HCT116 (cell line): Measurements from ENCODE around the gene PRKCQ. TPM values are rescaled to one million over a fixed set of nuclear protein-coding genes. Genes with fewer than 3 reads are reported as not detected.

Experiments used
- ATAC-seq: fragments of 200-7000 bp; cut with Tn5 transposase; 2 replicates; pipeline ENCODE4 v1.9.1; 2020; ENCODE audit warnings: mild to moderate bottlenecking, moderate library complexity
- BruUV-seq: library from RNA; stranded (reverse); fragments of 400-500 nt; replicated peaks from 2 replicates; lab custom pipeline; 2021; lab: Mats Ljungman, UMichigan
- CTCF ChIA-PET: fragments of 300-600 bp; sonication (Branson Sonifier 250); formaldehyde crosslinking; loops from one replicate; lab custom pipeline; 2021; ENCODE audit warnings: antibody characterized with exemption; lab: Charles Lee
- POLR2A ChIA-PET: fragments of 300-600, 350-600 bp; sonication (Branson Sonifier 250); formaldehyde crosslinking; loops from one replicate; lab custom pipeline; 2021; ENCODE audit warnings: antibody characterized with exemption; lab: Charles Lee
- RAD21 ChIA-PET, 2 experiments: fragments of 300-600 bp; sonication (Branson Sonifier 250); formaldehyde crosslinking; loops; one replicate each; lab custom pipeline; 2023; ENCODE audit warnings: low total read pairs in 2 of 2; ENCODE audit not compliant: uncharacterized antibody in 2 of 2, unreplicated experiment in 2 of 2, low non-redundant PET in 1 of 2; lab: Charles Lee
- DNase-seq: peaks from one replicate; pipeline ENCODE4 v3.0.0-alpha.2; 2010; ENCODE audit warnings: low read depth, low spot score
- H2AFZ ChIP-seq: fragments of 200-600 bp; shearing (Covaris generic), sonication (generic); 2 replicates; pipeline ENCODE4 v1.6.1; 2017; ENCODE audit warnings: low read depth, mixed run types, mixed read lengths, antibody characterized with exemption, low read length; ENCODE audit not compliant: poor library complexity, severe bottlenecking
- H3K27ac ChIP-seq: 2 replicates; pipeline ENCODE4 v1.5.1; 2012; ENCODE audit warnings: low read depth, low read length
- H3K27me3 ChIP-seq: fragments of 200-600 bp; sonication (generic); 2 replicates; pipeline ENCODE4 v1.6.1; 2016; ENCODE audit warnings: mixed run types, low read length, mixed read lengths; ENCODE audit not compliant: insufficient read depth
- H3K36me3 ChIP-seq, 2 experiments: fragments of 200-500 bp in 1 of 2; fragments of 200-600 bp in 1 of 2; sonication (Bioruptor generic) in 1 of 2; sonication (generic) in 1 of 2; 2 replicates each; pipeline versions ENCODE4 v1.5.1 to v1.6.1; 2014 to 2016; ENCODE audit warnings: low read length in 2 of 2, inconsistent platforms in 1 of 2, mixed read lengths in 1 of 2, mixed run types in 1 of 2; ENCODE audit not compliant: insufficient read depth in 2 of 2, control insufficient read depth in 1 of 2
- H3K4me1 ChIP-seq, 2 experiments: fragments of 200-600 bp in 1 of 2; sonication (generic) in 1 of 2; 2 replicates each; pipeline versions ENCODE4 v1.5.1 to v1.6.1; 2012 to 2017; ENCODE audit warnings: low read length in 2 of 2, inconsistent platforms in 1 of 2, mild to moderate bottlenecking in 1 of 2, mixed read lengths in 1 of 2, mixed run types in 1 of 2, moderate library complexity in 1 of 2; ENCODE audit not compliant: insufficient read depth in 2 of 2, control insufficient read depth in 1 of 2
- H3K4me2 ChIP-seq: fragments of 200-600 bp; sonication (generic); 2 replicates; pipeline ENCODE4 v1.6.1; 2017; ENCODE audit warnings: mixed run types, low read length, mixed read lengths
- H3K4me3 ChIP-seq, 2 experiments: fragments of 200-600 bp in 1 of 2; sonication (generic) in 1 of 2; replicated peaks in 1 of 2; 2 replicates each; pipeline ENCODE4 v1.5.1; 2011 to 2016; ENCODE audit warnings: low read length in 2 of 2, control low read depth in 1 of 2, low read depth in 1 of 2, mild to moderate bottlenecking in 1 of 2, mixed read lengths in 1 of 2, mixed run types in 1 of 2
- H3K79me2 ChIP-seq: fragments of 200-600 bp; sonication (generic); 2 replicates; pipeline ENCODE4 v1.6.1; 2017; ENCODE audit warnings: mild to moderate bottlenecking, mixed run types, low read length, moderate library complexity, mixed read lengths; ENCODE audit not compliant: insufficient read depth
- H3K9ac ChIP-seq: fragments of 200-600 bp; sonication (generic); 2 replicates; pipeline ENCODE4 v1.6.1; 2016; ENCODE audit warnings: low read length, mixed read lengths
- H3K9me2 ChIP-seq: fragments of 200-600 bp; sonication (generic), shearing (Covaris generic); 2 replicates; pipeline ENCODE4 v1.6.1; 2017; ENCODE audit warnings: mixed run types, mild to moderate bottlenecking, moderate library complexity; ENCODE audit not compliant: insufficient read depth
- H3K9me3 ChIP-seq, 2 experiments: fragments of 200-500 bp in 1 of 2; fragments of 200-600 bp in 1 of 2; sonication (Bioruptor generic) in 1 of 2; sonication (generic) in 1 of 2; 2 replicates each; pipeline ENCODE4 v1.6.1; 2014 to 2017; ENCODE audit warnings: low read length in 2 of 2, mixed read lengths in 2 of 2, inconsistent platforms in 1 of 2, low read depth in 1 of 2, mild to moderate bottlenecking in 1 of 2, mixed run types in 1 of 2, moderate library complexity in 1 of 2; ENCODE audit not compliant: control insufficient read depth in 1 of 2, insufficient read depth in 1 of 2
- H4K20me1 ChIP-seq: fragments of 200-600 bp; sonication (generic), shearing (Covaris generic); 2 replicates; pipeline ENCODE4 v1.6.1; 2017; ENCODE audit warnings: mixed run types, mild to moderate bottlenecking, moderate library complexity; ENCODE audit not compliant: insufficient read depth
- CBX3 ChIP-seq: IDR thresholded peaks from 2 replicates; pipeline ENCODE4 v1.6.1; 2012; ENCODE audit warnings: low read depth
- CEBPB ChIP-seq: IDR thresholded peaks from 2 replicates; pipeline ENCODE4 v1.6.1; 2012; ENCODE audit warnings: low read depth
- CTCF ChIP-seq, 3 experiments: fragments of 200-600 bp in 1 of 3; sonication (generic) in 1 of 3; IDR thresholded peaks in 2 of 3; conservative IDR thresholded peaks in 1 of 3; 2 replicates each; pipeline ENCODE4 v1.5.1; 2012 to 2017; ENCODE audit warnings: low read depth in 2 of 3, low read length in 2 of 3, antibody characterized with exemption in 1 of 3, borderline replicate concordance in 1 of 3, control low read depth in 1 of 3, mild to moderate bottlenecking in 1 of 3, mixed read lengths in 1 of 3, mixed run types in 1 of 3, moderate library complexity in 1 of 3; ENCODE audit not compliant: insufficient read depth in 1 of 3
- EZH2 ChIP-seq: fragments of 200-600 bp; sonication (generic); IDR thresholded peaks from 2 replicates; pipeline ENCODE4 v1.6.1; 2017; ENCODE audit warnings: antibody characterized with exemption, mixed run types
- EZH2phosphoT487 ChIP-seq: fragments of 200-600 bp; IDR thresholded peaks from 2 replicates; pipeline ENCODE4 v1.6.1; 2018; ENCODE audit warnings: antibody characterized with exemption, borderline replicate concordance
- MAX ChIP-seq: IDR thresholded peaks from 2 replicates; pipeline ENCODE4 v1.6.1; 2012
- POLR2A ChIP-seq: IDR thresholded peaks from 2 replicates; pipeline ENCODE4 v1.7.0; 2011; ENCODE audit warnings: borderline replicate concordance; ENCODE audit not compliant: insufficient read depth, insufficient read length; ENCODE audit errors: extremely low read depth
- RAD21 ChIP-seq: IDR thresholded peaks from 2 replicates; pipeline ENCODE4 v1.6.1; 2012; ENCODE audit warnings: low read depth, mild to moderate bottlenecking
- REST ChIP-seq: IDR thresholded peaks from 2 replicates; pipeline ENCODE4 v1.6.1; 2012; ENCODE audit warnings: low read depth
- SIN3A ChIP-seq: IDR thresholded peaks from 2 replicates; pipeline ENCODE4 v1.6.1; 2012; ENCODE audit warnings: low read depth
- SP1 ChIP-seq: IDR thresholded peaks from 2 replicates; pipeline ENCODE4 v1.6.1; 2012; ENCODE audit warnings: low read depth
- YY1 ChIP-seq: IDR thresholded peaks from 2 replicates; pipeline ENCODE4 v1.6.1; 2011; ENCODE audit warnings: low read length, low read depth, moderate library complexity, mild to moderate bottlenecking; ENCODE audit not compliant: insufficient replicate concordance; ENCODE audit errors: extremely low read depth
- ZBTB33 ChIP-seq: IDR thresholded peaks from 2 replicates; pipeline ENCODE4 v1.6.1; 2011; ENCODE audit warnings: mild to moderate bottlenecking, low read length, moderate library complexity; ENCODE audit not compliant: insufficient replicate concordance; ENCODE audit errors: extremely low read depth
- ZFX ChIP-seq: fragments of 450-650 bp; IDR thresholded peaks from 2 replicates; pipeline ENCODE4 v1.6.1; 2017
- intact Hi-C: fragments of 100-400 bp; cut with micrococcal nuclease; formaldehyde crosslinking; loops from 2 replicates; pipeline ENCODE4 v1.10.0; 2022
- total RNA-seq: library from RNA; stranded (reverse); gene quantifications from one replicate; pipeline ENCODE4 v1.2.1, GENCODE V29; 2021; ENCODE audit not compliant: unreplicated experiment

The PRKCQ gene
- total RNA-seq, 1 experiment from 2014 or later, result 0.54 TPM

GRCh38 chr10:6582298-6582697 lies 2.2 kb upstream of the PRKCQ start:
- RAD21 ChIA-PET, result no interaction called here
- no peak overlapping the region for H3K9ac ChIP-seq
- TF ChIP-seq CTCF (IDR thresholded peaks at IDR 0.05 in 2 of 3, conservative IDR thresholded peaks at IDR 0.05 in 1 of 3; ENCODE audit: borderline replicate concordance in 1 of 3, insufficient read depth in 1 of 3, low read depth in 2 of 3, low read length in 2 of 3), result no peak
- TF ChIP-seq YY1, result no peak
- no peak for TF ChIP-seq RAD21
- TF ChIP-seq EZH2, result no peak
- TF ChIP-seq ZFX, result no peak
- no peak for TF ChIP-seq MAX
- TF ChIP-seq POLR2A, result no peak
- TF ChIP-seq EZH2phosphoT487, result no peak
- no peak for TF ChIP-seq CBX3
- TF ChIP-seq SIN3A, result no peak
- no peak for TF ChIP-seq REST
- TF ChIP-seq SP1, result no peak
- TF ChIP-seq CEBPB, result no peak
- TF ChIP-seq ZBTB33, result no peak
- TF ChIP-seq, all 23 proteins: peak for 0

More at GRCh38 chr10:6582298-6582697, 2.2 kb upstream of the PRKCQ start:
- Histone ChIP-seq H3K9me2 (no peaks in the 10 kb centered on the region), H3K4me2 (no peak overlapping the region), H3K27me3 (peaks cover 20% of the 10 kb centered on the region), H3K36me3 (no peaks in the 10 kb centered on the region), H3K4me1 (peaks cover 3 to 15% of the 10 kb centered on the region in 2 experiments; a peak in 2 of 4 replicates), H4K20me1 (no peaks in the 10 kb centered on the region), H3K9me3 (no peaks in the 10 kb centered on the region), H2AFZ (no peak overlapping the region), H3K27ac (no peak overlapping the region), H3K4me3 (no peak overlapping the region), H3K79me2 (no peaks in the 10 kb centered on the region)
- DNase-seq (no peak), ATAC-seq (no peak)
- CTCF ChIA-PET, result interaction anchor here (1.1 kb wide), 1 partner anchor 85 kb away, joined by 3 read pairs; no protein-coding TSS in a partner anchor
- POLR2A ChIA-PET, result no interaction called here
- intact Hi-C loops, result loop anchor here (5.0 kb wide), 1 partner anchor 85 kb away; no protein-coding TSS in a partner anchor
- no TSS peak for BruUV-seq
